Body of pancreas (tissue), 4 donors: Measurements from ENCODE around the gene DENND4B.
"Not testable (repeated sequence)": the region's sequence is repeated elsewhere in the genome, so short reads cannot be mapped to it uniquely, and the experiment has no call there.

Experiments
- CTCF ChIP-seq, 7 experiments: fragments of 450-650 bp in 4 of 7; fragments of 200-600 bp in 3 of 7; sonication (generic) in 3 of 7; IDR thresholded peaks; one replicate each; pipeline ENCODE4 v1.5.1; 2016 to 2019; ENCODE audit warnings: antibody characterized with exemption in 7 of 7
- POLR2A ChIP-seq, 3 donors: fragments of 450-650 bp; IDR thresholded peaks; one replicate each; pipeline ENCODE4 v1.6.1; 2016; ENCODE audit warnings: antibody characterized with exemption in 3 of 3, mild to moderate bottlenecking in 2 of 3

- TF ChIP-seq CTCF, POLR2A (IDR thresholded peaks at IDR 0.05): not testable (repeated sequence)
Measured at GRCh38 chr1:153981735-153982134, 35.2 kb upstream of the DENND4B start.
